HG03558 (cell line): ENCODE measurements around the gene RBFA.
"Not testable (repeated sequence)": the region's sequence is repeated elsewhere in the genome, so short reads cannot be mapped to it uniquely, and the experiment has no call there.

Source experiments
- ATAC-seq: cut with Tn5 transposase; IDR thresholded peaks from one replicate; pipeline ENCODE4 v1.9.1; 2021; ENCODE audit warnings: moderate number of reproducible peaks; ENCODE audit not compliant: unreplicated experiment; ENCODE audit errors: extremely low read depth

Gene RBFA

GRCh38 chr18:80034068-80034851, at the start of gene RBFA:
Gene RBFA, plus strand, starts transcription at chr18:80034434. Its CDS starts 62 bp downstream, at chr18:80034496.
- peak; percentile 47 for ATAC-seq

GRCh38 chr18:79985172-79985571, 49.1 kb upstream of the RBFA start:
- ATAC-seq, result no peak

GRCh38 chr18:79986726-79987125, 47.5 kb upstream of the RBFA start:
- ATAC-seq, result no peak

GRCh38 chr18:79987566-79987965, 46.7 kb upstream of the RBFA start:
- no peak for ATAC-seq

- peak; percentile 26 for ATAC-seq
These were observed 46.2 kb upstream of the RBFA start for GRCh38 chr18:79988071-79988450.

- peak; percentile 95 for ATAC-seq
These were observed 45.6 kb upstream of the RBFA start, which contains the start of gene TXNL4A for GRCh38 chr18:79988451-79989194. Gene TXNL4A, minus strand, starts transcription at chr18:79988563. Its CDS starts 171 bp downstream, at chr18:79988392.

- no peak for ATAC-seq
These were observed 45.1 kb upstream of the RBFA start for GRCh38 chr18:79989195-79989497.

- ATAC-seq, result no peak
These were observed 42.7 kb upstream of the RBFA start for GRCh38 chr18:79991494-79991893.

GRCh38 chr18:79999701-80000100, 34.5 kb upstream of the RBFA start:
- ATAC-seq, result not testable (repeated sequence)

GRCh38 chr18:80000877-80001276, 33.4 kb upstream of the RBFA start:
- ATAC-seq, result no peak

- no peak for ATAC-seq
These were observed 31.8 kb upstream of the RBFA start for GRCh38 chr18:80002468-80002867.

- ATAC-seq, result no peak
These were observed 29.5 kb upstream of the RBFA start for GRCh38 chr18:80004600-80005342.

- ATAC-seq, result no peak
These were observed 27.5 kb upstream of the RBFA start for GRCh38 chr18:80006724-80007123.

- no peak for ATAC-seq
These were observed 24.3 kb upstream of the RBFA start for GRCh38 chr18:80009661-80010550.

- ATAC-seq, result no peak
These were observed 23.7 kb upstream of the RBFA start for GRCh38 chr18:80010551-80010906.

GRCh38 chr18:80011496-80012137, 22.6 kb upstream of the RBFA start:
- not testable (repeated sequence) for ATAC-seq

GRCh38 chr18:80012714-80013113, 21.5 kb upstream of the RBFA start:
- no peak for ATAC-seq

- no peak for ATAC-seq
These were observed 11.6 kb upstream of the RBFA start for GRCh38 chr18:80022613-80023012.

GRCh38 chr18:80023173-80023572, 11.1 kb upstream of the RBFA start:
- ATAC-seq, result no peak

- ATAC-seq, result no peak
These were observed 7.9 kb upstream of the RBFA start for GRCh38 chr18:80026363-80026762.
